Hypothalamus (tissue), 51 donors: Measurements from ENCODE around the gene FGF10.
A peak's percentile ranks its signal among the peaks of the same experiment; 100 is the strongest.

Source experiments
- DNase-seq, 51 donors: peaks; one replicate each; lab custom pipeline; 2025; lab: John Stamatoyannopoulos, UW

Gene FGF10

DNA sequence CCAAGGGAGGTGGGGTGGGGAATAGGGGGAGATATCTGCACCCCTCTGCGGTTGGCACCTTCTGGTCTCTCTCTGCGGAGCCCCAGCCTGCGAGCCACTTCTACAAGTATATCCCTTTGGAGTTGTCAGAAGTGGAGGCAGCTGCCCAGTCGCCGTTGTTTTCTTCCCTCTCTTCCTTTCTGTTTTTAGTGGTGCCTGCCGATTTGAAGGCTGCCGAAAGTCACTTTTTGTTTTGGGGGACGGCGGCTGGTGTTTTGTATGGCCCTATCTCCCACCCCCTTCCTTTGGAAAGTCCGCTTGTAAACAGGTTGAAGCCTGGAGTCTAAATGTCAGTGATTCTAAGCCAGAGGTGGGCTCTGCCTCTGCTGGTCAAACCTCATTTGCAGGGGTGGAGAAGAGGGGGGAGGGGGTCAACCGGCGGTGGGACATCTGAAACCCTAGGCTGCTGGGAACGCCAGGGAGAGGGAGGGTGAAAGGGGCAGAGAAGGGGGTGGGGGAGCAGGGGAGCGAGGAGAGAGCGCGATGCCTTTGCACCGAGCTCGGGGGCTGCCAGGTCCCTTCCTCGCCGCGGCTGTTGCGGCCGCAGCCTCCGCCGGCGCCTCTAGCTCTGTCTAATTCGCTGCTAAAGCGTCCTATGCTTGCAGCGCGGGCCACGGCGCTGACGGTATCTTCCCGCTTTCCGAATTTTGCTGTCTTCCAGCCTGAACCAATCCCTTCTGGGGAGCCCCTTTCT lies at the start of gene FGF10:
TSS of gene FGF10 (minus strand) at position 331 of the 733 bp plus-strand sequence. CDS start 738 bp downstream, outside the sequence.
- peak in 9 of 51 donors; percentile 2 to 28 (median 8) for DNase-seq

DNA sequence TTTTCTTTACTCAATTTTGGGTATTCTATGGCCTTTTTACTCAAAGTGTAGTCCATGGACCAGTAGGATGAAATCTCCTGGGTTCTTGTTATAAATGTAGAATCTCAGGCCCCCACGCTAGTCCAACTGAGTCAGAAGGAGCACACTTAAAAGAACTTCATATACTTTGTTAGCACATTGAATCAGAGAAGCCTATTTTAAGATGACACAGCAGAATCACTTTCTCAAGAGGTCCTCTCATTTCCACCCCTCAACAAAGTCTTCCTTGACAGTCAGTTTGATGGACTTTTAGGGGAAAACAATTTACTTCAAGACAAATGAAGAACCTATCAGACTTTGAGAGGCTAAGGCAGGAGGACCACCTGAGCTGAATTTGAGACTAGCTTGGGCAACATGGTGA lies 37.7 kb upstream of the FGF10 start:
- DNase-seq: no peak

DNA sequence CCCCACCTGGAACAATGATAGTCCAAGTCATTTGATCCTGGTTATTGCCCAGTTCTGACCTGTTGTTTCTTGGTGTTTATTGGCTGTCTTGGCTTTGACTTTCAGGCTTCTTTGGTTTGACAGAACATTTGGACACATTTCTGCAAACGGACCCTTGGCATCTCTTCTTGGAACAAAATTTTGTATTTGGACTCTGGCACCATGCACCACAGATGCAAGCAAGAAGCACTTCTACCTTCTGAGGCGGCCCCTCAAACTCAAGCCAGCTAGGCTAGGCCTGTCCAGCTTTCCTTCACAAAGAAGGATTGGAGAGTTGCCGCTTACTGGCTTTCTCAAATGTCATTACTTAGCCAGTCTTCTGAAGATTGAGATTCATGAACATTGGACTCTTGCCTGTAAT lies 23.1 kb upstream of the FGF10 start:
- peak in 1 of 51 donors; percentile 6 for DNase-seq

DNA sequence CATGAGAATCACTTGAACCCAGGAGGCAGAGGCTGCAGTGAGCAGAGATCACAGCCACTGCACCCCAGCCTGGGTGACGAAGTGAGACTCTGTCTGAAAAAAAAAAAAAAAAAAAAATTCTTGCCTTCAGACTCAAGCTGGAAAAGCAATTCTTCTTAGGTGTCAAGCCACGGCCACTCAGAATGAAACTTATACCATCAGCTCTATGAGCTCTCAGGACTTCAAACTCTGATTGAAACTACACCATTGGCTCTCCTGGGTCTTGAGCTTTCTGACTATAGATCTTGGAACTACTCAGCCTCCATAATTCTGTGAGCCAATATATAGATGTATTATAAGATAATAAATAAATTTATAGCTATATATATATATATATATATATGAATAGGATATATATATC lies 12.9 kb upstream of the FGF10 start:
- no peak for DNase-seq

DNA sequence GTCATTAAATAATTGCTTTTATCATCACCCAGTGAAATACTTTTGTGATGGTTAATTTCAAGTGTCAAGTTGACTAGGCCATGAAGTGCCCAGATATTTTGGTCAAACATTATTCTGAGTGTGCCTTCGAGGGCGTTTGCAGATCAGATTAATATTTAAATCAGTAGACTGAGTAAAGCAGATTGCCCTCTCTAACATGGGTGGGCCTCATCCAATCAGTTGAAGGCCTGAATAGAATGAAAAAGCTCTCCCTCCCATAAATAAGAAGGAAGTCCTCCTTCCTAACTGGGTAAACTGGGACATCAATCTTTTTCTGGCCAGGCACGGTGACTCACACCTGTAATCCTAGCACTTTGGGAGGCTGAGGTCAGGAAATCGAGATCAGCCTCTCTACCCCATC lies 12.4 kb upstream of the FGF10 start:
- DNase-seq: no peak

DNA sequence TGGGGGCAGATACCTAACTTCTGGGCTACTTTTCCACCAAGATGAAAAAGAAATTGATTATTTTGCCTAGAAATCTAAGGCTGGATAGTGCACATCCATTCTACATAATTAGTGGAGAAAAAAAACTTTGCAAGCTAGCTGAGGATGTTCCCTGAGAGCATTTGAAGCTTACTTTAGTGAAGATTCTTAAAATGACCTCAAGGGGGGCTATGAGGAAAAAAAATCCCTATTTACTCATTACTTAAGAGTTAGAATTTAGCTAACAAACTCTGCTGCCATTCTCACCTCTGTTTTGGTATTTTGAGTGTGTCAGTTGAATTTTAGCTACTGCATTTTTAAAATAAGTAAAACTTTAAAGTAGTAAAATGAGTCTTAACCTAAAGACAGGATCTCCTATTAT lies 9.2 kb upstream of the FGF10 start:
- no peak for DNase-seq

DNA sequence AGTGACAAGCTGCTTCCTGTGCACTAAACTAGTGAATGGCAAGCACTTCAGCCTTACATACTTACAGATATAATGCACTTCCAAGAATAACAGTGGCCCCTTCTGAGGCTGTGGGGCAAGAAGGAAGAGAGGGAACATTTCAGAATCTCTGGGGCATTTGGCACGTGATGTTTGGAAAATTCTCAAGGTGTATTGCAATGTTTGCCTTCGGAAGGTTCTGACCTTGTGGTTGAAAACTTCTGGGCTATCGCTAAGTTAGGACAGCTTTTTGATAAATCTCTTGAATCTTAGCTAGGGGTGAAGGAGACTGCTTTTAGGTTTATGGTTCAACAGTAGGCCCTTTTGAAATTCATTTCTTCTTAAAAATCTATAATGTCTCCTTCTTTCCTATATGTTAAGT lies 7.1 kb upstream of the FGF10 start:
- DNase-seq: no peak

DNA sequence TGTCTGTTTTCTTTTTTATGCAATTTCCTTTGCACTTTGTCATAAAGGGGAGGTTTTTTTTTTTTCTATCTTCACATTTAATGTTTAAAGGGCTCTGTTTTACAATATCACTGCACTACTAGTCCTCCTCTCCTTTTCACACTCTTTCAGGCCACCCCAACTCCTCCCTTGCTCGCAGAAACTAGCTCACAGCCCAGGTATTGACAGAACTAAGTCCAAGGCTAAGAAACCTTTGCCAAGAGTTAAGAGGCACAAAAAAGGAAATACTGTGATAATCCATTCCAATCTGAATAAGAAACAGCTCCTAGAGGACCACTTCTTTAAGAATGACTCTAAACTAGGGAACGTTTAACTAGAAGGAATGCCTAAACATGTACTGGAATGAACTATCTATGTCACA lies 1.1 kb upstream of the FGF10 start:
- no peak for DNase-seq

DNA sequence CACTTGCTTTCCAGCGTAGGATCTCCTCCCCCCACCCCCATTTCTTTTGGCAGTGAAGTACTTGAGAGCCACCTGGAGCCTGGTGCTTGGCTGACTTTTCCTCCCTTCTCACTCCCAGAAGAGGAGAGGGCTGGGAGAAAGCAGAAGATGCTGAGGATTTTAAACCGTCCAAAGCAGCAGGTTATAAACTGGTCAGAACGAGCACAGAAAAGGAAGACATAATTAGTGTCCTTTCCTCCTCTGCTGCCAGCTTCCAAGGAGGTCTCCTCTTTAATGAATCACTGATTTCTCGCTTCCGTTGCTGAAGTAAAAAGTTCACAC lies 563 bp upstream of the FGF10 start:
- peak in 2 of 51 donors; percentile 18 to 28 for DNase-seq

DNA sequence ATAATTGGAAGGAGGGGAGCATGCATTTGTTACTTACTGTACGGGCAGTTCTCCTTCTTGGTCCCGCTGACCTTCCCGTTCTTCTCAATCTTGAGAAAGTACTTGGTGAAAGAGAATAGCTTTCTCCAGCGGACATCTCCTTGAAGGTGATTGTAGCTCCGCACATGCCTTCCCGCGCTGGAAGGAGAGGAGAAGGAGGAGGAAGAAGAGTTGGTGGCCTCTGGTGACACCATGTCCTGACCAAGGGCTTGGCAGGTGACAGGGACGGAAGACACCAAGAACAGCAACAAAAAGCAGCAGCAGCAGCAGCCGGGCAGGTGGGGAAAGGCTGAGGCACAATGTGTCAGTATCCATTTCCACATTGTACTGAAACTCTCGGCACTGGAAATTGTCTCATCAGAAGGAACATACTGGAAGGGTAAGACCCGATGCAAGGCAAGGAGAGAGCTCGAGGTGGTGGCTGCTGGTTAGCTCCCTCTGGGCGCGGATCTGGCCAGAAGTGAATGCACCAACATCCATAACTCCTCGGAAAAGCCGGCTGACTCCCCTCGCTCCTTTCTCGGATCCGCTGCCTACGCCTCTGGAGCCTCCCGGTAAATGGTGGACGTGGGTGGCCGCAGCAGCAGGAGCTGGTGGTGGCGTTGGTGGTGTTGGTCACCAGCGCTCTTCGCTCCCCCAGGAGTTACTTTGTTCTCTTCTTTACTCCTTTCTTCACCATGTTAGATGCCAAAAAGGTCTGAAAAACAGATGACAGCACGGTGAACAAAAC lies 715 bp downstream of the FGF10 start:
- peak in 6 of 51 donors; percentile 0 to 21 (median 12) for DNase-seq

DNA sequence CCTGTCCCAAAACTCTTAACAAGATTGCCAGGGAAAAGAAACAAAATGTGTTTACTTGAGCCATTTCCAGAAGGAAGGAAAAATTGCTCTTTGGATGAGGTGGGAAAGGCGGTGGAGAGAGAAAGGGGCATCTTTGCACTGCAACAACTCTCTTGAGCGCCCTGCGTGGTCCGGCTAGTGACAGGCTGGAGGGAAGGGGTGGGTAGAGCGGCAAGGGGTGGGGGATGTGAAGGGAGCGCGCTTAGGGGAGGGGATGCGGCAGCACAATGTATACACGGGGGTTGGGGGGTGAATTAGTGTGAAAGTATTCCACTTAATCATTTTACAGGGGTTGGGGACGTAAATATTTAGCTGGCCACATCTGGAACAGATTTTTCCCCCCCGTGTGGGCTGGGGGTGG lies 1.3 kb downstream of the FGF10 start:
- peak in 1 of 51 donors; percentile 2 for DNase-seq

DNA sequence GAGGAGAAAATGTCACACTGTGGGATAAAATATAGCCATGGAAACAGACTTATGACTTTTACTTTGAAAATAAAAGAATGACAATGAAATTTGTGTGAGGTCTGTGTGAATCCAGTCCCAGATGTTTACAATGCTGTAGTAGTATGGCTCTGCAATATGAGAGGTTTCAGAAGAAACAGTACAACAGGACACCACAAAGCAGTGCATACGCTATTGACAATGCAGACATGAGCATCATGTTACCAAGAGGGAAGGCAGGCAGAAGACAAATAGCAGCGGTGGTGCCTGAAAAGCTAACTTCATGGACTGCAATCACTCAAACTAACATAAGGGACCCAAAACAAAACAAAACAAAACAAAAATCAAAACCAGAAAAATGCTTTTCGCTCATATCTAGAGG lies 1.8 kb downstream of the FGF10 start:
- no peak for DNase-seq

DNA sequence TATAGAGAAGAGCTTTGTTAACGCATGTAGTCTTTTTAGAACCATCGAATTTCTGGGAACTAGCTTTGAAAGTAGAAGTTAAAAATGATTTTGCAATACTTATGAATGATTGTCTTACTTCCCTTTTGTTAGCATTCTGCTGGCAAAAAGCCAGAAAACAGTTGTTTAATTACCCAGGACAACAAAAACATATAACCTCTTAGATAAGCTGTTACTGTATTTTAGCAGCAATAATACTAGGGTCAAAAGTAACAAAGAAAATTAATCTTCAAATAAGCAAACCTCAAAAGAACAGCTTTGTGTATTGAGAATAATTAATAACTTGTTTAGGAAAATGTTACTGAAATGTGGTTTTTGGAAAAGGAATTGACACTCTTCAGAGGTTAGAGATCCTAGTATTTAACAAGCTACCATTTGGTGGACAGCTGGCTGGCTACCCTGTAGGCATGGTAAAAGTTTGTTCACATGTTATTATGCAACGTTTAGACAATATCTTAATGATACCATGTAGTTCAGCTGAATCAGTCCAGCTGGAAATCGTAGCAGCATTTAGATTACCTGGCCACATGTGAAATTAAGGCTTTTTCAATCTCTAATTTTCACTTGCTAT lies 3.8 kb downstream of the FGF10 start:
- DNase-seq: no peak

DNA sequence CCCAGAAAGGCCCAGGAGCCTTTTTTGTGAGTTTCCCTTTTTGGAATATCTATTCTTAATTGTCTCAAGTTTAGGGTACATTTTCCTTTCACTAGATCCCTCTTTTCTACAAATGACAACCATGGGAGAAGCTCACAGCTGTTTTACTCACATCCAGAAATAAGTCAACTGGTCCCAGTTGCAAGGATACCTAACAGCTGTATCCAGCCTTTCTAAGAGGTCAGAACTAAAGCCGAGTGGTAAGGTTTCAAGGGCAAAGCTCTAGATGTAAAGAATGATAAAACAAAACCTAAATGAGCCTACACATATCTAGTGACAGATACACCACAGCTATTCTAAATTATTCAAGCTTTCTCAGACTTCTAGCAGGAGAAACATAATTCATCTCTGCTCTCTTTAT lies 4.4 kb downstream of the FGF10 start:
- DNase-seq: no peak

DNA sequence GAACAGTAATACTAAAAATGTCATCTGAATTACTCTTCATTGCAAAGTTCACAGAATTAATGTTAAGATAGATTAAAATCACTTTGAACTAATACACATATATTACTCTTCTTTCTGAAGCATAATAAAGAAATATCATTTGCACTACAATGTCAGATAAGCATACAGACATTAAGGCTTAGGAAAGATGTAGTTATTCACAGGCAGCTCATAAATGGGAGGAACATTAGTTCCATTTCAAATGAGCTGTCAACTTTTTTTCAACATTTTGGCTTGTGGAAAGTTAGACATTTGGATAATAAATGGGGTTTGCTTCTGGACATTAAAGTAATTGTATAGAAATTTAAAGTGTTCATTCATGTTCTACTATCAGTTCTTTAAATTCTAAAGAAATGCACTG lies 6.3 kb downstream of the FGF10 start:
- DNase-seq: no peak

DNA sequence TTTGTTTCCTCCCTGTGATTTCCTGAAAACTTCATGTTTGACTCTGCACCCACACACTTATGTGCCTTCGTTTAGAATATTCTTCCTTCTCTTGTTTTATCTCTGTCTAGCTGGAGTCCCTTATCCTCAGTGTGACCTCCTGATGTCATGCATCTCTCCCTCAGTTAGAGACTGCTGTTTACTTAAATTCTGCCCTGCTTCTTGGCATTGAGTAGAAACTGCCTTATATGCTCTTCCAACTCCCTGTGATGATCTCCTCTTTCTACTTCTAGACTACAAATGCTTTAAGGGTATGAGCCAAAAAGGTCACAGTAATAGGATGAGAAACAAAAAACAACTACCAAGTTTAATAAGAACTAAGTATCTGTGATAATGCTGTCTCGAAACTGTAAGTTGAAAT lies 12.2 kb downstream of the FGF10 start:
- no peak for DNase-seq

DNA sequence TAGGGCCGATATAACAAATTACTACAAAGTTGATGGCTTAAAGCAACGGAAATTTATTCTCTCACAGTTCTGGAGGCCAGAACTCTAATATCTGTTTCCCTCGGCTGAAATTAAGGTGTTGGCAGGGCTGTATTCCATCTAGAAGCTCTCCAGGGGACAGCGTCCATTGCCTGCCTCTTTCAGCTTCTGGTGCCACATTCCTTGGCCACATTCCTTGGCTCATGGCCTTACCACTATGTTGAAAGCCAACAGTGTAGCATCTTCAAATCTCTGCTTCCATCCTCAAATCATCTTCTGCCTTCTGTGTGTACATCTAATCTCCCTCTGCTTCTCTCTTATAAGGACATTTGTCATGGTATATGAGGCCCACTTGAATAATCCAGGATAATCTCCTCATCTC lies 17.2 kb downstream of the FGF10 start:
- DNase-seq: no peak

DNA sequence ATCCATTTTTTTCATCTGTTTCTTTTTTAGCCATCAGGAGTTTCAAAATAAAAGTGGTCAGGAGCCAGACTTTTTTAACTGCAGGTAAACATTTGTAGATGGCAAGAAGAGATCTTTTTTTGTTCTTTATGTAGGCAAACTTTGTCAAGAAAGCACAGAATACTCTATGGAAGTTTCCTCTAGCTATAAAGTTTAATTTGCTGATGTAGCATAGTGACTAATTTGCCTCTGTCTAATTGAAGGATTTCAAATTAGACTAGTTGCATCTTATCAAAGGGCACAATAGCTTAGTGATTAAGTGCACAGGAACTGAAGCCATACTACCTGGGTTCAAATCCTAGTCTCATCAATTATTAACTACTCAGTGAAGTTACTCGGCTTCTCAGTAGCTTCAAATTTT lies 22.0 kb downstream of the FGF10 start:
- no peak for DNase-seq

DNA sequence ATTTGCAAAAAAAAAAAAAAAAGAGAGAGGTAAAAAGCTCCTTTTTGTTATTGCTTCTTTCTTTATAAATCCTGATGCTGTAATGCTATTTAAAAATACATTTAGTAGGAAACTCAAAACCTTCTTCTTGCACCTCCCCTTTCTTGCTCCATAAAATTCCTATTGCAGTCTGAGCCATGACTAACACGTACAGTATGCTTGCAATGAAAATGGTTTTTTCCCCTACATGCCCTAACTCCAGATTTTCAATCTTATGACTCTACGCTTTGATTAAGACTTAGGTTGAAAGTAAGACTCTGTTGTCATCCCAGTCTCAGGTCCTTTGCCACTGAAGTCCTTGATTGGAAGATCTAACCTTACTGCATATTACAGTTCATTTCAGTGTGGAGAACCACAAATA lies 23.9 kb downstream of the FGF10 start:
- DNase-seq: no peak

DNA sequence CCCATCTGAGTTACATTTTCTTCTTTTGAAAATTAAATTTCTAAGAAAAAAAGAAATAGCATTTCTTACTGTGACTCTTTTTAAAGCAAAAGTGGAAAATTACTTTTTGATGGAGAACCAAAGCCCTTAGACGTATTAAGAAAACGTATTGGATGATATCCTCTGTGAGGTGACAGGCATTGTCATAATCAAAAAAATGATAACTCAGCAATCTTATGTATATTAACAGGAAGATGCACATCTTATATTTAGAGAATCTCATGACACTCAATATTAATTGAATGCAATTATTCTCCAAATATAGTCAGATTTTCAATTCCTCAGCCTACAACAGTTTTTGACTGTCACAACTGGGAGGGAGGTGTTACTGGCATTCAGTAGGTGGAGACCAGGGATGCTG lies 25.1 kb downstream of the FGF10 start:
- no peak for DNase-seq

DNA sequence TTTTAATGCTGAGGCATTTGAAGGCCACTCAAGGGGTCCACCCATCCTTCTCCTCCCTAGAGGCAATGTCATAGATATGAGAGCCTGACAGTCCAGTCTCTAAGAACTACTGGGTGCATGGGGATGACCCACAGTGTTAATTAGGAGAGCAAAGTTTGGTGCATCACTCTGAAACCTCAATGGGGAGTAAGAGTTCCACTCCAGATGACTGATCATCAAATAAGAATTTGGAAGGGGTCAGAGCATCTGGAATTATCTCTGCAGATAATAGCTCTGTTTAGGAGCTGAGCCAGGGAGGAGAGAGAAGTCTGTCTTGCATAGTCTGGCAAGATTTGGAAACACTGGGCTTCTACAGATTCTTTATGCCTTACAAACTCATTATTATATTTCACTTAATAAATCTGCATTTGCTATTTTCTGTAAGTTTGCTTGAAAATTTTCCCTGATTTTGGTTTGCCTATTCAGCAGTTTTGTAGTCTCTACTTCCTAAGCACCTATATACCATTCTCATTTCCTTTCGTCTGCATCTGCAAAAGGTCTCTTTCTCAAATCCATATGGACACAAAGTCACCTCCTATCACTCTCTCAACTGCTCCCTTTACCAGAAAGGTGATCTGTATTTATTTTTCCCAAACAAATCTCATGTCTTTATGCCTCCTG lies 27.7 kb downstream of the FGF10 start:
- no peak for DNase-seq

DNA sequence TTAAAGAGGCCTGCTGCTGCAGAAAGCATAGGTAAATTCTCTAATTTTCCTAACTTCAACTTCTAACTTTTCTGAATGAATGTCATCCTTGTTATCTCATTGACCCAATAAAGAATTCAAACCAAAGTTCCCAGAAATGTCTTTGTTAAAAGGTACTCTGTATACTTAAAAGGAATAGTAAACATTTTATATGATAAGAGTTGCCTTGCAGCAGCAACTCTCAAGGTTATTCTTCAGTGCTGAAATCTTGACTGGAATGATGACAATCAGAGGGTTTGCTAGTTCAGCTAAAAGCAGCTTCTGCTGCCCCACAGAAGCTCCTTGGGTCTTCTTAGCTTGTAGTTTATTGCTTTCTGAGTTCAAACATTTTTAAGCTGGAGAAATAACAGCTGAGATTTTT lies 28.3 kb downstream of the FGF10 start:
- no peak for DNase-seq
